Choroid plexus epithelial cell (primary cell): ENCODE results near the gene CNGA2.

Experiments used
- DNase-seq: peaks from one replicate; pipeline ENCODE4 v3.0.0-alpha.2; 2010; ENCODE audit warnings: low read depth
- H3K4me3 ChIP-seq: 2 replicates; pipeline ENCODE4 v1.5.1; 2011; ENCODE audit warnings: low read depth, mild to moderate bottlenecking, control low read depth, low read length, moderate library complexity
- CTCF ChIP-seq: conservative IDR thresholded peaks from 2 replicates; pipeline ENCODE4 v1.5.1; 2011; ENCODE audit warnings: low read depth, mild to moderate bottlenecking, control low read depth, inconsistent platforms, low read length, moderate library complexity

Gene CNGA2

GRCh38 chrX:151729056-151729725, 5.4 kb upstream of the CNGA2 start:
- TF ChIP-seq CTCF, result no peak

GRCh38 chrX:151735219-151735618, 673 bp downstream of the CNGA2 start:
- DNase-seq, result no peak
- no peak overlapping the region for H3K4me3 ChIP-seq
- no peak for TF ChIP-seq CTCF

More at GRCh38 chrX:151729056-151729725, 5.4 kb upstream of the CNGA2 start:
- no peak overlapping the region for H3K4me3 ChIP-seq
- DNase-seq, result no peak

GRCh38 chrX:151736685-151737084, 2.1 kb downstream of the CNGA2 start:
- no peak for DNase-seq
- no peak for TF ChIP-seq CTCF
- H3K4me3 ChIP-seq, result no peak overlapping the region

- no peak for TF ChIP-seq CTCF
- no peak overlapping the region for H3K4me3 ChIP-seq
- DNase-seq, result no peak
Measured at GRCh38 chrX:151737494-151737893, 2.9 kb downstream of the CNGA2 start.

- no peak for TF ChIP-seq CTCF
- no peak overlapping the region for H3K4me3 ChIP-seq
- DNase-seq, result no peak
Measured at GRCh38 chrX:151738751-151739150, 4.2 kb downstream of the CNGA2 start.

- no peak for DNase-seq
- no peak overlapping the region for H3K4me3 ChIP-seq
- no peak for TF ChIP-seq CTCF
Measured at GRCh38 chrX:151741606-151742005, 7.1 kb downstream of the CNGA2 start.

GRCh38 chrX:151742311-151742710, 7.8 kb downstream of the CNGA2 start:
- no peak for TF ChIP-seq CTCF
- no peak overlapping the region for H3K4me3 ChIP-seq
- no peak for DNase-seq
